NCI-H2171 treated with DMSO at 0.1 percent for 48 hours (cell line): ENCODE results near the gene FBLN7.
A peak's percentile ranks its signal among the peaks of the same experiment; 100 is the strongest.

Experiments
- DNase-seq: peaks from one replicate; lab custom pipeline; 2025; lab: John Stamatoyannopoulos, UW

The FBLN7 gene

DNA sequence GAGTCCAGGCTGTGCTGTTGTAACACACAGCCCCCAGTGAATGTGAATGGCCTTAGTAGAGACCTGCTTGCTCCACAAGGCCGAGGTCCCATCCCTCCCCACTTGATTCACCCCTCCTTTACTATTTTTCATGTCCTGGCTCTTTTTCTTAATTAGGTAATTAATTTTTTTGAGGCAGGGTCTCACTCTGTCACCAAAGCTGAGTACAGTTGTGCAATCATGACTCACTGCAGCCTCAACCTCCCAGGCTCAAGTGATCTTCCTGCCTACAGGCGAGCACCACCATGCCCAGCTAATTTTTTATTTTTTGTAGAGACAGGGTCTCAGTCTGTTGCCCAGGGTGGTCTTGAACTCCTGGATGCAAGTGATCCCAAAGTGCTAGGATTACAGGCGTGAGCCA, 19.3 kb downstream of the FBLN7 start:
- DNase-seq: no peak

DNA sequence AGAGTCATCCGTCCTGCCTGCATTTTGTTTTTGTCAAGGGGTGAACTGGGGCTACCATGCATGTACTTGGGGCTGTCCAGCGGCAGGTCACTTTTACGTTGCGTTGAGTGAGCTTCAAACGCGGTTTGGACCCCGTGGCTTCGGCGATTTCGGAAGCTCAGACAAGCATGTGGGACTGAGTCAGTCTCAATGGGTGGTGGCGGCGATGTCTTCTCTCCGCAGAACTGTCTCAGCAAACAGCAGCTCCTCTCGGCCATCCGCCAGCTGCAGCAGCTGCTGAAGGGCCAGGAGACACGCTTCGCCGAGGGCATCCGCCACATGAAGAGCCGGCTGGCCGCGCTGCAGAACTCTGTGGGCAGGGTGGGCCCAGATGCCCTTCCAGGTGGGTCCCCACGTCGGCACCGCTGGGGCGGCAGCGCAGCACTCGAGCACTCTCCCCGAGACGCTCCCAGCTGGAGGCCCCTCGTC, 21.3 kb downstream of the FBLN7 start:
- no peak for DNase-seq

DNA sequence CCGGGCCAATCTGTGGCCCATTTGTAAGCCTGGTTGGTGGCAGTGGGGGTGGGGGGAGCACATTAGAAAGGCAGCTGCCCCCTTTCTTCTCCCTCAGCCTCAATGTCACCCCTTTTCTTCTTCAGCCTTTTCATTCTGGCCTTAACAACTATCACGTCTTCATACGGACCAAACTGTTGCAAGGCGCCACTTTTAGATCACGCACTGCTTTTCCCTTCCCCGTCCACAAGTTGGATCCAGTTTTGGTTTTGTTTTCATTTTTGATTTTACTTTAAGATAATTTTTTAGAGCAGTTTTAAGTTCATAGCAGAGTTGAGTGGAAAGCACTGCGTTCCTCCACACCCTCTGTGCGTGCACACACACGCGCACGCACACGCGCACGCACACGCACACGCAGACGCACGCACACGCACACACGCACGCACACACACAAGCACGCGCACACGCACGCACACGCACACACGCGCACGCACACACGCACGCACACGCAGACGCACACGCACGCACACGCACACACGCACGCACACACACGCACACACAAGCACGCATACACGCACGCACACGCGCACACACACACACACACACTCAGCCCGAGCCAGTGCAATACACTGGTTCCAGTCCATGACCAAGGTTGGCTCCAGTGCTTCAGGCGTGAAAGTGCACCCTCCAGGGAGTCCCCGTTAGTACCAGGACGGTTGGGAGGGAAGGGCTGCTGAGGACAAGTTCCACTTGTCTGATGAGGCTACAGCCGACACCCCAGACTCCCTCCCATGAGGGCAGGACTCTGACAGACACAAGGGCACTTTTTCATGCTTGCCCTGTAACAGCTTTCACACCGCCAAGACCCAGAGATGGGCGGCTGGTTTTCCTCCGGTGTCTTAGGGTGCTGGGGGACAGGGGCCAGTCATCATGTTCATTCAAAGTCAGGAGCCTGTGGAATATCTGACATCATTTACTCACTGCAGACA, 22.4 kb downstream of the FBLN7 start:
- no peak for DNase-seq

DNA sequence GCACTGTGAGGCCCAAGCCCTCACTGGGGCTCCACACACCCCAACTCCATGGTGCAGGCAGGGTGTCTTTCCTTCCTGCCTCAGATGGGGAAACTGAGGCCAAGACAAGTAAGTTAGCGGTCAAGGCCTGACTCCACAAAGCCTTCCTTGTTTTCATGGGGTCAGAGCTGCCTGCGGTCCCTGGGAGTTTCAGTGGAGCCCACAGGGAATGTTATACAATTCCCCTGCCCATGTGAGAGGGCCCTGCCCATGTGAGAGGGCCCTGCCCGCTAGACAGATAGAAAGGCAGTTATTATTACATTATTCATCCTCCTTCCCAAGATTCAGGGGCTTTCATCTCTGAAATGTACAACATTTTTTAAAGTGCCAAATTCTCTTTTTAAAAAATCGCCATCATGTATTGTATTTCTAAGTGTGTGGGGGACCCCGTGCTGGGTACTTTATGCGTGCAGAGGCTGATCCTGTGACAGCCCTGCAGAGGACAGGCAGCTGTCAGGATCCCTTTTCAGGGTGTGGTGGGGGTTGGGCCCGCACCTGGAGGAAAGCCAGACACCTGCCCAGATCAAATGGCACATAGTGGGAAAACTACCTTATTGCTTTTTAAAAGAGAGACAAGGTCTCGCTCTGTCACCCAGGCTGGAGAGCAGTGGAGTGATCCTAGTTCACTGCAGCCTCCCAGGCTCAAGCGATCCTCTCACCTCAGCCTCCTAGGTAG, 23.4 kb downstream of the FBLN7 start:
- DNase-seq: peak; percentile 83

DNA sequence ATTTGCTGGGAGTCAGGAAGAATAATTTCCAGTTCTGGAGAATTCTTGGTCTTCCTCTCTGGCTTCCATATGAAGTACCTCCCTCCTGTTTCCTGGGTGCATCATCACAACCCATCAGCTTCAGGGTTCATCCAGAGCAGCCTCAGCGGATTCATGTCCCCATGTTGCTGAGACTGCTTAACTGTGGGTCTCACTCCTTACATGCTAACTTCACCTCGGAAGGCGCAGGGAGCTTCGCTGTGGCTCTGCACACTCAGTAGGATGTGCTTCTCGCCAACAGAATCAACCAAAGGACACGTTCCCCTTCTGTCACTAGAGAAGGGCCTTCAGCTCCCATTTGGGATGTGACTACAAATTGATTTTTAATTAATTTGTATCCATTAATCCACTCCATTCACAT, 24.2 kb downstream of the FBLN7 start:
- no peak for DNase-seq

DNA sequence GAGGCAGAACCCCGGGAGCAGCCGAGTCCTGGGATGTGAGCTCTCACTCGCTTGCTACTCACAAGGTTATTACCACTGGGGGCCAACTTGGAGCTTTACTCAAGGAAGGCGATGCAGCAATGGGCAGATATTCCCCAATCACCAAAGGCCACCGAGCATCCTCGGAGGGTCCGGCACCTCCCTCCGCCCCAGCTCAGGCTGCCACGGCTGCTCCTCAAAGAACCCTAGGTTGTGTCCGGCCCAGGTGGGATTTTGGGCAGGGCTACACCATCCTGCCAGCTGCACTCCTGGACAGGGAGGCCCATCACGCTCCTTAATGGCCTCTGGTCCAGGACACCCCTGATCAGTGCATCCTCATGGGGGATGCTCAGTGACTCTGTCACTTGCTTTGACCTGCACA, 24.8 kb downstream of the FBLN7 start:
- no peak for DNase-seq

DNA sequence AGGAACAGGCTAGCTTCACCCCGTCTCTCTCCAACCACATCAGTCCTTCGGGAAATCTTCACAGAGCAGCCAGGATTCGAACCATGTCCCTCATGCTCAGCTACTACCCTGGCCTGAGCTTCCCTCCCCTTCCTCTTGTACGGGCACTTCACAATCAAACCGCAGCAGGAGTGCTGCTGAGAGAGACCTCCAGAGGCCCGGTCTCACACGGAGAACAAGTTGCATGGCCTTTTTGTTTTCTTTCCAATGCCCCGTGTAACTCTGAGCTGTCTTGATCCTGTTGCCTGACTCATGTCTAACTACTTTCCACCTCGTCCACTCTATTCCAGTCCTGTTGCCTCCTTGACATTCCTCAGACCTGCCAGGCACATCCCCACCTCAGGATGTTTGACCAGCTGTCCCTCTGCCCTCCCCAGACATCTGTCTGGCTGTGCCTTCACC, 25.4 kb downstream of the FBLN7 start:
- DNase-seq: no peak

DNA sequence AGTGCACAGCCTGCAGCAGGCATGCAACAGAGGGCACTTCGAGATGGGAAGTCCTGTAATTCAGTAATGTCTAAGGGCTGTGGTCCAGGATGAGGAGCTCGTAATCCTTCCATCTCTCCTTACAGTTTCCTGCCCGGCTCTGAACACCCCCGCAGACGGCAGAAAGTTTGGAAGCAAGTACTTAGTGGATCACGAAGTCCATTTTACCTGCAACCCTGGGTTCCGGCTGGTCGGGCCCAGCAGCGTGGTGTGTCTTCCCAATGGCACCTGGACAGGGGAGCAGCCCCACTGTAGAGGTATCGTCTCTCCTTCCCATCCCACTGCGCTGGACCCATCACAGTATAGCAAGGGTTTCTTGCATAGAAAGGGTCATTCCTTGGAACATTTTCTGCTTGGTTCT, 26.7 kb downstream of the FBLN7 start:
- DNase-seq: no peak

DNA sequence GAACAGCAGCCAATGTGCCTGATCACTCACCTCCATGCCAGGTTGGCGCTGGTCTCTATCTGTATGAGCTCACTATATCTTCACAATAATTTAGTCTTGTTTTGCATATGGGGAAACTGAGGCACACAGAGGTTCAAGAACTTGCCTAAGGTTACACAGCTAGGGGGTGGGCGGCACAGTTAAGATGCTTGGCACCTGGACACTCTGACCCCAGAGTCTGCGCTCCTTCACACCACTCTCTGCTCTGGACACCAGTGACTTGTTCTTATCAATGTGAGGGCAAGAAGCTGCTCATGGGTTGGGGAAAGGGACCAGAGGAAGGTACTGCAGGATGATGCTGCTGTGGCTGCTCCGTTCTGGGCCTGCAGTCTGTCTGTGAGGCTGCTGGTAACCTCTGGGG, 27.1 kb downstream of the FBLN7 start:
- no peak for DNase-seq

DNA sequence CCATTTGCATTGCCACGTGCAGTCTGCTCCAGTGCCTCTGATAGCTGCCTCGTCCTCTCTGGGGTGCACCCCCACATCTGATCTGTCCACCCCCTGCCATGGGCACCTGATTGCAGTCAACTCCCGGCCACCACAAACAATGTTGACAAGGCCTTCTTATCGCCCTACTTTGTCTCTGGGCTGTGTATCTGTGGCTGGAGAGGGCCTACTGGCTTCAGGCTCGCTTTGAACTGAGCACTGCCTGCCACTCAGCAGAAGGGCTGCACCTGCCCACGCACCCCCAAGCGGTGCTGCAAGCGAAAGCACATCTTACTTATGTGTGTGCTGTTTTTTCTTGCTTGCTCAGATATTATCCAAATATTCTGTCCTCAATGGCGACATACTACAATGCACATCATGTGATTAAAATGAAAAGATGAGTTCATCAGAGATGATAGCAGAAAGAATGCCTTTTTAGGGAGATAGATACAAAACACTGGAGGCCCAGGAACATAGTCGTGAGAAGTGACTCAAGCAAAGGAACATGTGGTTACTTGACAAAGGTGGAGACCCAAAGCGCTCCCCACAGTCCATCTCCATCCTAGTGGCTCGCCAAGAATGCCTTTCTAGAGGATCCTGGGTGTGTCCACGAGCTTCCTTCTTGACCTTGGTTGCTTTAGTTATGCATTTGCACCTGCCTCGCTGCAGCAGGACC, 28.8 kb downstream of the FBLN7 start:
- DNase-seq: no peak

DNA sequence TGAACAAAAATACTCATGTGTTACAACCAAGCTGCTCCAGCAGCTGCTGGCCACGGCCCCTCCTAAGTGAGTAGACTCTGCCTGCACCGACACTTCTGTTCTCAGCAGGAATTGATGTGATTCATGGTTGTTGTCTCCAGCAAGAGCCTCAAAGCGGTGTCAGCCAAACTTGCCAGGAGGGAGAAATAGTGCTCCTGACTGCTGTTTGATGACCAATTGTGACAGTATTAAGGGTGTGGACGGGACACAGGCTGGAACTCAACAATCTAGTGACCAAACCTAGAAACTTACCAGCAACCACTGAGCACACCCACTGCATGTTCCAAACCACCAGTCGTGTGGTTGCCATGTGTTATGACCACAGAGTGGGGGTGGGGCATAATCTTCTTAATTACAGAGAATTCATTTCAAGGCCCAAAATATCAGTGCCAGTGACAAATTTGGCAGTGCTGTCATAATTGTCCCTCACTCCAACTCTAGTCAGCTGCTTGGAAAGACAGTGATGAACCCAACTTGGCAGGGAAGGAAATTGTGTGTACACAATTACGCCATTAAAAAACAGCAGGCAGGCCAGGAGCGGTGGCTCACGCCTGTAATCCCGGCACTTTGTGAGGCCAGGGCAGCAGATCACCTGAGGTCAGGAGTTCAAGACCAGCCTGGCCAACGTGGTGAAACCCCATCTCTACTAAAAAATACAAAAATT, 30.4 kb downstream of the FBLN7 start:
- DNase-seq: no peak

DNA sequence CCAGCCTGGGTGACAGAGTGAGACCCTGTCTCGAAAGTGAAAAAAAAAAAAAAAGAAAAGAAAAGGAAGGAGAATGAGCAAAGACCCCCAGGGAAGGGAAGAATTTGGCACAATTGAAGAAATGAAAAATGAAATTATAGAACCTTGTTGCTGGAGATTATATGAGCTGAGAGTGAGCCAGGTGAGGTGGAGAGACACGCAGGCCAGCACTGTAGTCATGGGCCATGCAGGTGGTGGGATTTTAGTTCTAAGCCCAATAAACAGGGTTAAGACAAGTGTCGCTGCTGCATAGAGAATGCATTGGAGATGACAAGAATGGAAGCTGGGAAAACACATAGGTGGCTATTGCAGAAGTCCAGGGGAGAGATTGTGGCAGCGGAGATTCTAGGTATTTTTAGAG, 32.3 kb downstream of the FBLN7 start:
- DNase-seq: no peak

DNA sequence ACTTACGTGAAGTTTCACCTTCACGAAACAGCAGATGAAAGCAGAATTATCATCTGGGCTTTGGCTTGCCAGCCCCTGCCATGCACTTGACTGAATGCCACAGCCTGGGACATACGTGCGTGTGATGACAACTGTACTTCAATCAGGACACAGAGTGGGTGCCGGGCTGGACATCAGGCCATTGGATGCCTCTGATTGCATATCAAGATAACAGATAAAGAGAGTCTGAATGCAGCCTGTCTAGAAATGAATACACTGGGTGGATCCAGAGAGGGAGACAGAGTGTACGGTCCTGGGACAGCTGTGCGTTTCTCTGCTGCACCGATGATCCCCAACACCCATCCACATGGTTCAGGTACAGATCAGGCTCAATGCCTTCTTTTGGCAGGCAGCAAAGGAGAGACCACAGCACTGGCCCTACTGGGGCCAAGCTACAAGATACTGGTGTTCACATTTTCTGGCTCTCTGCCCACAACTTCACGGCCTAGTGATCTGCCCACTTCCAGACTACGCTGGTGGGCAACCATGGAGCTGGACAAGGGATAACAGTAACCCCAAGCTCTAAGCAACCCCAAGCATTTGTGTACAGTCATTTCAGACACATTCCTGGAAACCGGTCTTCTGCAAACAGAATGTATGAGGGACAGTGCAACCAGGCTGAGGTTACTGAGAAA, 35.6 kb downstream of the FBLN7 start:
- DNase-seq: no peak

DNA sequence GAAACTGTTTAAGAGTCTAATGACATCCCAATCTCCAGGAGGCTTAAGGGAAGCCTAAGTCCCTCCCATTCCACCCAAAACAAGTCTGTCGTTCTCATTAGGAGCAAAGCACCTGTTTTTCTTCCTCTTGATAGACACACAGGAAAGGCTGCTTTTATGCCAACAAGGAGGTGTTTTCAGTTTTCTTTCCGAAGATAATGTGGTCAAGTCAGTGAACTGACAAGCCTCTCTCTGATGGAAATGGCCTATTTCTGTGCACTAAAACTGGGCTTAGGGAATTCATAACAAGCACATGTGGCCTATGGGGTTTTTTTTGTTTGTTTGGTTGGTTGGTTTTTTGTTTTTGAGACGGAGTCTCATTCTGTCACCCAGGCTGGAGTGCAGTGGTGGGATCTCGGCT, 36.2 kb downstream of the FBLN7 start:
- no peak for DNase-seq

DNA sequence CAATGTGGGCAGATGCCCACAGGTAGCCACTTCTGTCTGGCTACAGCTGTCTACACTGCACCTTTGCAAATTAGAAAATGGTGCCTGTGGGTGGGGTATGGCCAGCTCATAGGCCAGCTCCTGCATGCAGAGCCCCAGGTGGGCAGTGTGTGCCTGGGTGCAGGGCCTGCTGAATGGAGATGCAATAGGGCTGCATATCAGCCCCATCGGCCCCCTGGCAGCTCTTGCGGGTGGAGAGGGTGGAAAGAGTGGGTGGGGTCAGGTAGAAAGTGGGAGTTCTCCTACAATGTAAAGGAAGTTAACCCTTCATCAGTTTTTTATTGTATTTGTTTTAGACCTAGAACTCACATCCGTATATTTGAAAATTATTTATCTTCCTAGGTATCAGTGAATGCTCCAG, 37.1 kb downstream of the FBLN7 start:
- DNase-seq: no peak

DNA sequence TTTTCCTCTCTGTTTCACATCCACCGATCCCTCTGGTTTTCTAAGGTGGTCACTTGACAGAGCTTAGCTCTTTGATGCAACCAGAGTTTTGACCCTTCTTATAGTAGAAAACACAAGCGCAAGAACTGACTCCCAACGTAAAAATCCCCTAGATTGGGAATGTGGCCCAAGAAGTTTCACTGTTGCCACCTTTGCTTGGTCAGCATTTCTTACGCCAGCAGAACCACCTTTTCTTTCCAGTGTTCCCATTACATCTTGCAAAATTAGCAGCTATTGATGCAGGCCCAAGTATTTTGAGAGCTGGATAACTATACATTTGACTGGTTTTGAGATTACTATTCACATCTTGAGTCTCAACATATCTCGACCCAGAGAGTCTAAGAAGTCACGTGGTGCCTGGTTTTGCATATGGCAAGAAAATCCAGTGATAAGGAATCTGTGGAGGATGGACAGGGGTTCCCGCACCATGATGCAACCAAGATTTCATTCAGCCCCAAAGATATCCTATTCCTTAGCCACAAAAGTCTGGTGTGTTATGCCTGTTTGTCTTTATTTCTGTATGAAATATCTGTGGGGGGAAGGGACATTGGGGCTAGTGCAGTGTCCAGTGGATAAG, 37.9 kb downstream of the FBLN7 start:
- no peak for DNase-seq

DNA sequence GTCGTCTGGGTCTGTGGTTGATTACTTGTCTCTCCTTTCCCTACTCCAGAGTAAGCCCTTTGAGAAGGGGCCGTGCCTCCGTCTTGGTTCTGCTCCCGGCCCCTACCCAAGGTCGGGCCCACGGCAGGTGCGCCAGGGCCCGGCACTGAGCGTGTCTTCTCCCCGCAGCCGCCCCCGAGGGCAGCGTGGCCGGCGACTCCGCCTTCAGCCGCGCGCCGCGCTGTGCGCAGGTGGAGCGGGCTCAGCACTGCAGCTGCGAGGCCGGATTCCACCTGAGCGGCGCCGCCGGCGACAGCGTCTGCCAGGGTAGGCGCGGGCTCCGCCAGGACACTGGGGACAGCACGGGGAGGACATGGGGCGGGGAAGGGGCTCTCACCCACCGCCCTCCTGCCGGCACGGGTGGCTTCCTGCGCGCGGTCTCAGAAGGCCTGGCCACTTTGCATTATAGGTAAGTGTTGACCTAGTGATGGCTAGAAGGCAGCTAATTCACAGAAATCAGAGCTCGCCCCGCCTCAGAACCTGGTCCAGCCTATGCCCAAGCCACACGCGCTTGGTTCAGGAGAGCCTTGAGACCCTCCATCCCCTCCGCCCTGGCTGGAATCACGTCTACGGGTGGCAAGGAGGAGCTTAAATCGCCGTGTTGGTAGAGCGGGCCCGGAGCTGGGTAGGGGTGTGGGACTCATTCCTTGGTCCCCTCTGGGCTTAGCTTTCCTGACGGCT, 43.5 kb downstream of the FBLN7 start:
- DNase-seq: no peak

DNA sequence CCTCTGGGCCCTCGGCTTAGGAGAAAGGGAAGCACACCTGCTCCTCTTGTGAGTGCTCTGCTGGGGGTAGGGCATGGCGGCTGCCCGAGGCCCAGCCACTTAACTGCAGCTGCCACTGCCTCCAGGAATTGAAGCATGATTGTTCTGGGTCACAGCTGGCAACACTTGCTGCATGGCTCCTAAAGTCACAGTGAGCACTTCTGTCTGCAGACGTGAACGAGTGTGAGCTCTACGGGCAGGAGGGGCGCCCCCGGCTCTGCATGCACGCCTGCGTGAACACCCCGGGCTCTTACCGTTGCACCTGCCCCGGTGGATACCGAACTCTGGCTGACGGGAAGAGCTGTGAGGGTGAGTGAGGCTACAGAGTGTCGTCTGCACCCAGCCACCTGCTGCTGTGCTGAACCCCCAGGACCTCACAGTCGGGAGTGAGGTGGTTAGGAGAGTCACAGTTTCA, 44.4 kb downstream of the FBLN7 start:
- peak; percentile 76 for DNase-seq

DNA sequence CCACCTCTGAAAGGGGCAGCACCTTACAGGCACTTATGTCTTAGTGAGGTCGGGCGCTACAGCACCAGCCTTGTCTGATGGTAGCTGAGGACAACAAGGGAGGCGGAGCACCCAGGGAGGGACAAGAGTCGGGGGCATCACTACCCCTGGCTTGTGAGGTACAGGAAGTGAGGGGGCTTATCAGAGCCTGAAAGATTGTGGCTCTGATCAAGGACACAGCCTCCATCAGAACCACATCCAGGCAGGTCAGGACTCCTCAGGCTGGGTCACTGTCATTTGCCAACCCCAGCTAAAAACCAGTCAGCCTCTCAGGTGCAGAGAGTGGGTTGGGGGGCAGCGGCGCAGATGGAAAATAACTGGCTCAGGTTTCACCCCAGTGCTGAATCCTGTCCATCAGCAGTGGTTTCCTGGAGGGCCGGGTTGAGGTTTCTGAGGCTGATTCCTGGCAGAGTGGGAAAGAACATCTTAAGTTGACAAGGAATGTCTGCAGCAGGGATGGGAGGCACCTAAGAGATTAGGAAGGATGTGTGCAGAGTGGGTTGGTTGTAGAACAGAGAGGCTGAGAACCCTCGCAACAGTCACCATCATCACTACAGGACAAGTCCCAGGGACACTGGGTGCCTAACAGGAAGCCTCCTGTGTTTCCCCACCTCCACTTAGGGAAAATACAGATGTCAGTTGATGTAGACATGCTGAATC, 45.3 kb downstream of the FBLN7 start:
- no peak for DNase-seq

DNA sequence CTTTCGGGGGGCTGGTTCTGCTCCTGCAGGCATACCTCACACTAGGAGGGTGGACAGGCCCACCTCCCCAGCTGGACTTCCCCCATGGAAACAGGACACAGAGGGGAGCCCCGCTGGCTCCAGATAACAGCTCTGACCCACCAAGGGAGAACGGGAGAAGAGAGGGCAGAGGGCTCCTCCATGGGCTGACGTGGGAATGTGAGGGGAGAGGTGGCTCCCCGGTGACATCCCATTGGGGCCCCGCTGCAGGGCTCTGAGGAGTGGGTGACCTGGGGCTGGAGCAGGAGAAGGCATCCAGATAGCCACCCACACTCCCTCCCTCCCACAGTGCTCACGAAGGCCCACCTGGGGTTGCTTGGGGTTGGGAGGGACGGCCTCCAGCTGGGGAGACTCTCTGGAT, 45.9 kb downstream of the FBLN7 start:
- no peak for DNase-seq
